IMR-90 (cell line): ENCODE data around the gene SYNE2. TPM values are rescaled to one million over a fixed set of nuclear protein-coding genes. Genes with fewer than 3 reads are reported as not detected.

Experiments used
- ATAC-seq: fragments of 200-7000 bp; cut with Tn5 transposase; 2 replicates; pipeline ENCODE4 v1.9.1; 2020; ENCODE audit warnings: low read depth, mild to moderate bottlenecking, moderate library complexity
- BruUV-seq: library from RNA; stranded (reverse); fragments of 400-500 nt; replicated peaks from 2 replicates; lab custom pipeline; 2021; lab: Mats Ljungman, UMichigan
- CTCF ChIA-PET: fragments of 300-600 bp; formaldehyde crosslinking; extraction: SDS; loops from one replicate; lab custom pipeline; 2021; ENCODE audit warnings: antibody characterized with exemption; lab: Yijun Ruan, JAX
- POLR2A ChIA-PET: fragments of 300-600 bp; sonication (Branson Sonifier 250); formaldehyde crosslinking; loops from one replicate; lab custom pipeline; 2022; ENCODE audit warnings: antibody characterized with exemption; ENCODE audit not compliant: unreplicated experiment; lab: Charles Lee
- DNase-seq: peaks from one replicate; pipeline ENCODE4 v3.0.0; 2013
- H2AFZ ChIP-seq: replicated peaks from 2 replicates; pipeline ENCODE3; 2013; ENCODE audit warnings: low read length, mild to moderate bottlenecking; ENCODE audit not compliant: poor library complexity
- H2AK5ac ChIP-seq: 2 replicates; pipeline ENCODE4 v1.6.1; 2013; ENCODE audit warnings: low read depth, low read length, inconsistent platforms
- H2AK9ac ChIP-seq: replicated peaks from 2 replicates; pipeline ENCODE3; 2013; ENCODE audit warnings: mild to moderate bottlenecking, low read depth, low read length, moderate library complexity; ENCODE audit not compliant: poor library complexity
- H2BK120ac ChIP-seq: 2 replicates; pipeline ENCODE4 v1.6.1; 2013; ENCODE audit warnings: low read depth, low read length, inconsistent platforms
- H2BK15ac ChIP-seq: 3 replicates; pipeline ENCODE4 v1.6.1; 2013; ENCODE audit warnings: low read depth, low read length, inconsistent platforms
- H2BK20ac ChIP-seq: 2 replicates; pipeline ENCODE4 v1.6.1; 2013; ENCODE audit warnings: low read depth, mild to moderate bottlenecking, inconsistent platforms, low read length, moderate library complexity
- H2BK5ac ChIP-seq: 2 replicates; pipeline ENCODE4 v1.6.1; 2013; ENCODE audit warnings: mild to moderate bottlenecking, low read depth, low read length, inconsistent platforms; ENCODE audit not compliant: poor library complexity, severe bottlenecking
- H3K14ac ChIP-seq: replicated peaks from 2 replicates; pipeline ENCODE4 v1.6.1; 2013; ENCODE audit warnings: low read depth, low read length, inconsistent platforms
- H3K18ac ChIP-seq: 2 replicates; pipeline ENCODE4 v1.6.1; 2013; ENCODE audit warnings: low read depth, low read length, control low read depth
- H3K23ac ChIP-seq: 2 replicates; pipeline ENCODE4 v1.6.1; 2013; ENCODE audit warnings: low read depth, low read length, inconsistent platforms
- H3K27ac ChIP-seq: 2 replicates; pipeline ENCODE4 v1.5.1; 2013; ENCODE audit warnings: mild to moderate bottlenecking, control low read depth, low read length; ENCODE audit not compliant: insufficient read depth
- H3K27me3 ChIP-seq: 2 replicates; pipeline ENCODE4 v1.6.1; 2013; ENCODE audit warnings: low read length; ENCODE audit not compliant: control insufficient read depth, insufficient read depth
- H3K36me3 ChIP-seq: 2 replicates; pipeline ENCODE4 v1.6.1; 2013; ENCODE audit warnings: low read length, mixed read lengths; ENCODE audit not compliant: control insufficient read depth, insufficient read depth
- H3K4ac ChIP-seq: 2 replicates; pipeline ENCODE4 v1.6.1; 2013; ENCODE audit warnings: low read depth, low read length, inconsistent platforms
- H3K4me1 ChIP-seq: 2 replicates; pipeline ENCODE4 v1.6.1; 2013; ENCODE audit warnings: low read length, mixed read lengths; ENCODE audit not compliant: control insufficient read depth, insufficient read depth
- H3K4me2 ChIP-seq: 2 replicates; pipeline ENCODE4 v1.6.1; 2013; ENCODE audit warnings: low read depth, mild to moderate bottlenecking, control low read depth, low read length, moderate library complexity
- H3K4me3 ChIP-seq: 2 replicates; pipeline ENCODE4 v1.5.1; 2013; ENCODE audit warnings: low read depth, mild to moderate bottlenecking, control low read depth, low read length, moderate library complexity; ENCODE audit not compliant: insufficient read depth
- H3K56ac ChIP-seq: 2 replicates; pipeline ENCODE4 v1.6.1; 2013; ENCODE audit warnings: low read length, inconsistent platforms; ENCODE audit not compliant: insufficient read depth; ENCODE audit errors: extremely low read depth
- H3K79me1 ChIP-seq, 2 experiments: 2 replicates each; pipeline ENCODE4 v1.6.1; 2013; ENCODE audit warnings: low read length in 2 of 2, inconsistent platforms in 1 of 2, low read depth in 1 of 2
- H3K9ac ChIP-seq: 2 replicates; pipeline ENCODE4 v1.6.1; 2013; ENCODE audit warnings: low read depth, low read length, control low read depth
- H3K9me1 ChIP-seq: 2 replicates; pipeline ENCODE4 v1.6.1; 2013; ENCODE audit warnings: low read length, inconsistent platforms; ENCODE audit not compliant: insufficient read depth
- H3K9me3 ChIP-seq: 2 replicates; pipeline ENCODE4 v1.6.1; 2013; ENCODE audit warnings: low read length; ENCODE audit not compliant: control insufficient read depth, insufficient read depth
- H4K20me1 ChIP-seq: 2 replicates; pipeline ENCODE4 v1.6.1; 2013; ENCODE audit warnings: low read length, inconsistent platforms; ENCODE audit not compliant: insufficient read depth
- H4K5ac ChIP-seq: 2 replicates; pipeline ENCODE4 v1.6.1; 2013; ENCODE audit warnings: mild to moderate bottlenecking, low read depth, low read length, control low read depth
- H4K8ac ChIP-seq, 2 experiments: 2 replicates each; pipeline ENCODE4 v1.6.1; 2013; ENCODE audit warnings: low read depth in 2 of 2, low read length in 2 of 2, control low read depth in 1 of 2, inconsistent platforms in 1 of 2
- H4K91ac ChIP-seq: 2 replicates; pipeline ENCODE4 v1.6.1; 2013; ENCODE audit warnings: low read depth, low read length, inconsistent platforms; ENCODE audit not compliant: insufficient read depth
- BHLHE40 ChIP-seq: fragments of 150-350 bp; IDR thresholded peaks from 2 replicates; pipeline ENCODE4 v1.6.1; 2016; ENCODE audit warnings: mild to moderate bottlenecking, low read depth, low read length
- CEBPB ChIP-seq: IDR thresholded peaks from 2 replicates; pipeline ENCODE4 v1.6.1; 2012; ENCODE audit warnings: low read depth, low read length, improper control_type of control experiment
- CHD1 ChIP-seq: IDR thresholded peaks from 2 replicates; pipeline ENCODE4 v1.6.1; 2012; ENCODE audit warnings: low read depth, low read length, improper control_type of control experiment
- FOS ChIP-seq: fragments of 150-350 bp; IDR thresholded peaks from 2 replicates; pipeline ENCODE4 v1.6.1; 2016; ENCODE audit warnings: low read depth, low read length
- MAFK ChIP-seq: IDR thresholded peaks from 2 replicates; pipeline ENCODE4 v1.6.1; 2012; ENCODE audit warnings: low read depth, low read length, improper control_type of control experiment
- MAZ ChIP-seq: IDR thresholded peaks from 2 replicates; pipeline ENCODE4 v1.6.1; 2012; ENCODE audit warnings: low read depth, mild to moderate bottlenecking, low read length, improper control_type of control experiment, moderate library complexity, borderline replicate concordance
- MXI1 ChIP-seq: IDR thresholded peaks from 2 replicates; pipeline ENCODE4 v1.6.1; 2012; ENCODE audit warnings: low read depth, mild to moderate bottlenecking, low read length, moderate library complexity, borderline replicate concordance
- NFE2L2 ChIP-seq: fragments of 150-350 bp; IDR thresholded peaks from 2 replicates; pipeline ENCODE4 v1.6.1; 2016; ENCODE audit warnings: low read depth, mild to moderate bottlenecking, low read length
- POLR2A ChIP-seq: IDR thresholded peaks from 2 replicates; pipeline ENCODE4 v1.6.1; 2012; ENCODE audit warnings: mild to moderate bottlenecking, low read depth, low read length
- RAD21 ChIP-seq: IDR thresholded peaks from 2 replicates; pipeline ENCODE4 v1.6.1; 2012; ENCODE audit warnings: low read length, improper control_type of control experiment
- RCOR1 ChIP-seq: IDR thresholded peaks from 2 replicates; pipeline ENCODE4 v1.6.1; 2012; ENCODE audit warnings: mild to moderate bottlenecking, low read length, improper control_type of control experiment; ENCODE audit not compliant: insufficient replicate concordance
- RFX5 ChIP-seq: IDR thresholded peaks from 2 replicates; pipeline ENCODE4 v1.8.0; 2012; ENCODE audit warnings: low read depth, mild to moderate bottlenecking, low read length, moderate library complexity
- SMC3 ChIP-seq: fragments of 150-350 bp; IDR thresholded peaks from 2 replicates; pipeline ENCODE4 v1.6.1; 2016; ENCODE audit warnings: low read depth, mild to moderate bottlenecking, antibody characterized with exemption, low read length, moderate library complexity
- USF2 ChIP-seq: fragments of 150-350 bp; IDR thresholded peaks from 2 replicates; pipeline ENCODE4 v1.6.1; 2017; ENCODE audit warnings: mild to moderate bottlenecking, antibody characterized with exemption, low read length, low read depth
- WGBS, 2 experiments: methylation state at CpG; one replicate each; pipeline versions ENCODE4 v1.1.5 to v1.1.7; 2013; ENCODE audit warnings: missing lambda C conversion rate in 2 of 2; ENCODE audit not compliant: insufficient read length in 1 of 2; ENCODE audit errors: extremely low coverage in 2 of 2; 5-methylcytosine and 5-hydroxymethylcytosine counted together
- dilution Hi-C: fragments of 300-500 bp; cut with HindIII; formaldehyde crosslinking; loops from one replicate; pipeline ENCODE4 v1.14.3; 2018; ENCODE audit warnings: low sequenced_read_pairs; ENCODE audit not compliant: unreplicated experiment
- in situ Hi-C: fragments of 300-500 bp; cut with MboI; formaldehyde crosslinking; loops from 3 replicates; pipeline ENCODE4 v1.14.3; 2019; ENCODE audit warnings: low sequenced_read_pairs, inconsistent platforms, mixed read lengths
- intact Hi-C: fragments of 100-400 bp; cut with micrococcal nuclease; formaldehyde crosslinking; loops from 2 replicates; pipeline ENCODE4 v1.10.0; 2022
- polyA plus RNA-seq, 3 experiments: library from polyadenylated mRNA; depleted of rRNA; stranded (reverse); fragments of >200 nt; gene quantifications; 2 replicates each; pipeline ENCODE4 v1.2.3, GENCODE V29; 2012; ENCODE audit warnings: low replicate concordance in 1 of 3
- total RNA-seq: library from RNA; depleted of rRNA; stranded (reverse); fragments of >200 nt; gene quantifications from 2 replicates; pipeline ENCODE4 v1.2.3, GENCODE V29; 2012
- TF ChIP-seq, protein P1 (sequence below): fragments of 150-350 bp; IDR thresholded peaks from 2 replicates; pipeline ENCODE4 v1.6.1; 2016; ENCODE audit warnings: low read depth, mild to moderate bottlenecking, low read length, moderate library complexity, borderline replicate concordance
- TF ChIP-seq, protein P2 (sequence below): conservative IDR thresholded peaks from 2 replicates; pipeline ENCODE4 v1.5.1; 2012; ENCODE audit warnings: mild to moderate bottlenecking, low read depth, low read length, improper control_type of control experiment

Gene SYNE2
- total and polyA plus RNA-seq, 2 of the 4 experiments (the other 2 are of a cell fraction) = 5.2 to 28.9 TPM

DNA sequence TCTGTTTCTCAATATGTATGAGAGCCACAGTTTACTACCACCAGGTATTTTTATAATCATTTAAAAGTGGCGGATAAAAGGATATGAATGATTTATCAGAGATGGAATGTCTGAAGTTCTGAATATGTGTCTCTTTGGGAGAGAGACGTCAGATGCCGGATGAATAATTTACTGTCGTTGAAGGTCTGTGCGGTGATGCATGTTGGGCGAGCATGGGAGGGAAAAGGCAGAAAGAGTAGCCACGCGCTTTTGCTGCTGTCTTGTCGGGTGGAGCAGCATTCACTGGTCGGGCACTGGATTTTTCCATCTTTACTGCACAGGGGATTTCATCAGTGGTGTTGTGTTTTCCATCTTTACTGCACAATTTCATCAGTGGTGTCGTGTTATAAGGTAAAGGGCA is 65.6 kb downstream of the SYNE2 start:
- peaks cover 2% of the 10 kb centered on the region; the same call in 1 of the 2 replicates for H3K4me1 ChIP-seq
- H4K20me1 ChIP-seq = no peaks in the 10 kb centered on the region
- no peak for ATAC-seq
- no peak overlapping the region for H3K56ac ChIP-seq
- no peak overlapping the region for H2AFZ ChIP-seq
- H3K27me3 ChIP-seq = no peaks in the 10 kb centered on the region
- H2BK5ac ChIP-seq = no peak overlapping the region
- intact Hi-C loops = no loop called here
- no peak overlapping the region for H3K9ac ChIP-seq
- ChIA-PET POLR2A (no interaction called here), CTCF (no interaction called here)
- H2BK120ac ChIP-seq = no peak overlapping the region
- H3K4me3 ChIP-seq = no peak overlapping the region
- no peak overlapping the region for H3K18ac ChIP-seq
- H3K14ac ChIP-seq = no peak overlapping the region
- H3K4ac ChIP-seq = no peak overlapping the region
- H3K9me1 ChIP-seq = peaks cover 2% of the 10 kb centered on the region; the same call in 1 of the 2 replicates
- H4K91ac ChIP-seq = no peak overlapping the region
- in situ Hi-C loops = no loop called here
- no peaks in the 10 kb centered on the region for H3K9me3 ChIP-seq
- dilution Hi-C loops = no loop called here
- H3K4me2 ChIP-seq = no peak overlapping the region
- no TSS peak for BruUV-seq
- H3K79me1 ChIP-seq = no peaks in the 10 kb centered on the region
- H2BK20ac ChIP-seq = no peak overlapping the region
- no peak overlapping the region for H2AK9ac ChIP-seq
- H3K23ac ChIP-seq = no peak overlapping the region
- no peak for DNase-seq
- no peak overlapping the region for H2BK15ac ChIP-seq
- 100% methylated on average over 3 of the region's 11 CpGs; no CpG with 5 or more reads in 1 of the 2 experiments for WGBS, 2 experiments
- TF ChIP-seq FOS (no peak), CHD1 (no peak), USF2 (no peak), MAFK (no peak), NFE2L2 (no peak), POLR2A (no peak), BHLHE40 (no peak), RFX5 (no peak), SMC3 (no peak), CEBPB (no peak), MAZ (no peak), MXI1 (no peak), RAD21 (no peak), RCOR1 (no peak)
- TF ChIP-seq, protein P1, sequence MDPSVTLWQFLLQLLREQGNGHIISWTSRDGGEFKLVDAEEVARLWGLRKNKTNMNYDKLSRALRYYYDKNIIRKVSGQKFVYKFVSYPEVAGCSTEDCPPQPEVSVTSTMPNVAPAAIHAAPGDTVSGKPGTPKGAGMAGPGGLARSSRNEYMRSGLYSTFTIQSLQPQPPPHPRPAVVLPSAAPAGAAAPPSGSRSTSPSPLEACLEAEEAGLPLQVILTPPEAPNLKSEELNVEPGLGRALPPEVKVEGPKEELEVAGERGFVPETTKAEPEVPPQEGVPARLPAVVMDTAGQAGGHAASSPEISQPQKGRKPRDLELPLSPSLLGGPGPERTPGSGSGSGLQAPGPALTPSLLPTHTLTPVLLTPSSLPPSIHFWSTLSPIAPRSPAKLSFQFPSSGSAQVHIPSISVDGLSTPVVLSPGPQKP = no peak
- TF ChIP-seq, protein P2, sequence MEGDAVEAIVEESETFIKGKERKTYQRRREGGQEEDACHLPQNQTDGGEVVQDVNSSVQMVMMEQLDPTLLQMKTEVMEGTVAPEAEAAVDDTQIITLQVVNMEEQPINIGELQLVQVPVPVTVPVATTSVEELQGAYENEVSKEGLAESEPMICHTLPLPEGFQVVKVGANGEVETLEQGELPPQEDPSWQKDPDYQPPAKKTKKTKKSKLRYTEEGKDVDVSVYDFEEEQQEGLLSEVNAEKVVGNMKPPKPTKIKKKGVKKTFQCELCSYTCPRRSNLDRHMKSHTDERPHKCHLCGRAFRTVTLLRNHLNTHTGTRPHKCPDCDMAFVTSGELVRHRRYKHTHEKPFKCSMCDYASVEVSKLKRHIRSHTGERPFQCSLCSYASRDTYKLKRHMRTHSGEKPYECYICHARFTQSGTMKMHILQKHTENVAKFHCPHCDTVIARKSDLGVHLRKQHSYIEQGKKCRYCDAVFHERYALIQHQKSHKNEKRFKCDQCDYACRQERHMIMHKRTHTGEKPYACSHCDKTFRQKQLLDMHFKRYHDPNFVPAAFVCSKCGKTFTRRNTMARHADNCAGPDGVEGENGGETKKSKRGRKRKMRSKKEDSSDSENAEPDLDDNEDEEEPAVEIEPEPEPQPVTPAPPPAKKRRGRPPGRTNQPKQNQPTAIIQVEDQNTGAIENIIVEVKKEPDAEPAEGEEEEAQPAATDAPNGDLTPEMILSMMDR = no peak
- no peaks in the 10 kb centered on the region for H3K36me3 ChIP-seq
- no peak overlapping the region for H4K5ac ChIP-seq
- H2AK5ac ChIP-seq = no peak overlapping the region
- no peak overlapping the region for H4K8ac ChIP-seq
- no peak overlapping the region for H3K27ac ChIP-seq
